HG03139 (cell line): ENCODE results near the gene OAF.
"Not testable (repeated sequence)": the region's sequence is repeated elsewhere in the genome, so short reads cannot be mapped to it uniquely, and the experiment has no call there.

Source experiments
- ATAC-seq: cut with Tn5 transposase; IDR thresholded peaks from one replicate; pipeline ENCODE4 v1.9.1; 2021; ENCODE audit not compliant: unreplicated experiment

OAF gene

DNA sequence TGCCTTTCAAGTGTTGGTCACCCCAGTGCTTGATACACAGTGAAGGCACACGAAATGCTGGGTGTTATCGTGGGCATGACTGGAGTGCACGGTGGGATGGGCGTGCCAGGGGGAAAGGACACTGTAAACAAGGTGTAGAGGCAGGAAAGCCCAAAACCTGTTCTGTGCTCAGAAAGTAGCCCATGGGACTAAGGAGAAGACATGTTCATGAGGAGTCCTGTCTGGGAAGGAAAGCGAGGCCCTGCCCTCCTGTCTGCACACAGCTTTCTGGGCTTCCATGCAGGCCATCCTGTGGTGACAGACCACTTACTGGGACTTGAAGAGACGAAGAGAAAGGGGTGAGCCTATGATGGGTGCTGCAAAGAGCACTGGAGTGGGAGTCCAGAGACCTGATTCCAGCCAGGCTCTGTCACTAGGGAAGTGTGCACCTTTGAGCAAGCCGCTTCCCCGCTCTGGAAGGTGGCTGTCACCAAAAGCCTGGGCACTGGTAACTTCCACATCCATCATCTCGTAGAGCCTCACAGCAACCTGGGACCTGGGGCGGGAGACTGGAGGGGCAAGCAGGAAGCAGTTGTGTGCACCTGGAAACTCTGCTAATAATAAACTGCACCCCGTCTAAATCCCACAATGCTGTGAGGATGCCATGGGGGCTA is 28.3 kb downstream of the OAF start:
- ATAC-seq, result no peak

DNA sequence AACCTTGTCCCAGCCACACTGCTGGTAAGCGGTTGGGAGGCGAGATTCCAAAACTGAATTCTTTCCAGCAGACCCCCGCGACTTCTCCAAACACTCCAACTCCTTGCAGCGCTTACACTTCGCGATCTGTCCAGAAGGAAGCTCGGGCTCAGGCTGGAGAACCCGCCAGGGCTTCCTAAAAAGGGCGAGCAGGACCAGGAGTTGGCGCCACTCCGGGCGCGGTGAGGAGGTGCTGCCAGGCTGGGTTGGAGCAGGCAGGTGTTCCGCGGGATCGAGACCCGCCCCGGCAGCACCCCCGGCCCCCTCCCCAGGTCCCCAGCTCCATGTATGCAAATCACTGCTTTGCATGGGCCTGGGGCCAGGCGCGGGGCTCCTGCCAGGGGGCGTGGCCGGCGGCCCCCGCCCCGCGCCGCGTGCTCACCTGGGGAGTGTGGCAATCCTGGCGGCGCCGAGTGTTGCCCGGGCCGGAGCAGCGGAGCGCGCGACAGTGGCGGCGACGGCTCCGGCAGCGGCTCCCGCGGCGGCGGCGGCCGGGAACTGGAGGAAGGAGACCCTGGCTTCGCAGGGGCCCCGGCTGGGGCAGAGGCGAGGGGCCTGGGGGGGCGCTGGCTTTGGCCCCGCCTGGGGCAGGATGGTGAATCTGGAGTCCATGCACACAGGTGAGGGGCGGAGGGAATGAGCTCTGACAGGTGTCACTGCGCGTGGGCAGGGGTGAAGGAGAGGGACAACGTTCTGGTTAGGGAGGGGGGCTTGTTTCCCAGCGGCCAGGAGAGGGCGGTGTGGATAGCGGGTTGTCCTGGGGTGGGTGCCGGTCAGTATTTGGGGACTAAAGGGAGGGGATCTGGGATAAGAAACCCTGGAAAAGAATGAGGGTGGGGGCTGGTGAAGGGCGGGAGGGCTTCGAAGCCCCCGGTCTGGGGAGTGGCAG is 29.1 kb downstream of the OAF start, which contains the start of gene POU2F3:
POU2F3 (plus strand) TSS at position 428 of the 928 bp plus-strand sequence; CDS start at position 632, 204 bp downstream.
- ATAC-seq, result no peak

DNA sequence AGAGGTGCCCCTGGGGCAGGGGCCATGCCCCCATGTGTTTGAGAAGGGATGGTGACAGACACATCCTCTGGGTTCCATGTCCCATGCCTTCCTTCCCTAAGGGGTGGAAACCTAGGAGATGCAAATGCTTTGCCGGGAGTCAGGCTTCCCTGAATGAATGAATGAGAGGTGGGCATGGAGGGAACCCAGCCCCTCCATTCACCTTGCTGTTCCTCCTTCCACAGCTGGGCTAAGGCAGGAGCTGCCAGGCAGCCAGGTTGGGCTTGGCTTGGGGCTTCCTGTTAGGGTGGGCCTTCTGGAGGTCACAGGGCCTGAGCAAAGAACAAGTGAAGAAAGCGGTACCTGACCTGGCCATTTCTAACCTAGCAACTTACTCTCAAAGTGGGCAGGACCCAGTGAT is 30.0 kb downstream of the OAF start:
- no peak for ATAC-seq

DNA sequence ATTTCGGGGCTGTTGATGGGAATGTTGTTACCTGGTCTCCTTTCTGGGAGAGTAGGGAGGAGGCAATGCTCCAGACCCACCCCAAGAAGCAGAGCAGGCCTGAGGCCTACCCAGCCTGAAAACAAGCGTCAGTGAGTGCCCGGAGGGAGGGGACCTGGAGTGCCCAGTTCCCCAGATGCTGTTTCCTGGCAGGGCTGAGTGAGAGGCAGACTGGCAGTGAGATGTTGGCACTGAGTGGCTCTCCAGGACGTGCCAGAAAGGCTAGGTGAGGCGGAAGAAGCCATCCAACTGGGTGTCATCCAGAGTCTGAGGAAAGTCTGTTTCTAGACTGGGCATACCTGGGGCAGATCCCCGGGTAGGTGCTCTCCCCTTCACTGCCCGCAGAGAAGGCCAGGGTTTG is 30.4 kb downstream of the OAF start:
- no peak for ATAC-seq

DNA sequence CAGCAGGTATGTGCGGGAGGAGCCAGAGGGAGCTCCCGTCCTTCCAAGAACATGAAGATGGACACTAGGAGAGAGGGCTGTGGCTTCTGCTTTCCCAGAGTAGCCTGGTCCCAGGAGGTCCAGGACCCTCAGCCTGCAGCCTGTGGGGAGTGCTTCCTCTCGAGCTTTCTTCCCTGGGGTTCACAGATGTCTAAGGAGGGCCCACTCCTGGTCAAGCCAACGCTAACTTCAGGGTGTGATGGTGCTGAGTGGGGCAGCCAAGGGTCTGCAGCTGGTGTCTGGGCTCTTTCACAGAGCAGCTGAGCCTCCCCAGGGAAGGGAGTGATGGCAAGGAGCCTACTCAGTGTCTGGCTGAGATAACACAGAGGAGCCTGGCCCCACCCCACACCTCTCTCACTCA is 32.4 kb downstream of the OAF start:
- ATAC-seq, result no peak

DNA sequence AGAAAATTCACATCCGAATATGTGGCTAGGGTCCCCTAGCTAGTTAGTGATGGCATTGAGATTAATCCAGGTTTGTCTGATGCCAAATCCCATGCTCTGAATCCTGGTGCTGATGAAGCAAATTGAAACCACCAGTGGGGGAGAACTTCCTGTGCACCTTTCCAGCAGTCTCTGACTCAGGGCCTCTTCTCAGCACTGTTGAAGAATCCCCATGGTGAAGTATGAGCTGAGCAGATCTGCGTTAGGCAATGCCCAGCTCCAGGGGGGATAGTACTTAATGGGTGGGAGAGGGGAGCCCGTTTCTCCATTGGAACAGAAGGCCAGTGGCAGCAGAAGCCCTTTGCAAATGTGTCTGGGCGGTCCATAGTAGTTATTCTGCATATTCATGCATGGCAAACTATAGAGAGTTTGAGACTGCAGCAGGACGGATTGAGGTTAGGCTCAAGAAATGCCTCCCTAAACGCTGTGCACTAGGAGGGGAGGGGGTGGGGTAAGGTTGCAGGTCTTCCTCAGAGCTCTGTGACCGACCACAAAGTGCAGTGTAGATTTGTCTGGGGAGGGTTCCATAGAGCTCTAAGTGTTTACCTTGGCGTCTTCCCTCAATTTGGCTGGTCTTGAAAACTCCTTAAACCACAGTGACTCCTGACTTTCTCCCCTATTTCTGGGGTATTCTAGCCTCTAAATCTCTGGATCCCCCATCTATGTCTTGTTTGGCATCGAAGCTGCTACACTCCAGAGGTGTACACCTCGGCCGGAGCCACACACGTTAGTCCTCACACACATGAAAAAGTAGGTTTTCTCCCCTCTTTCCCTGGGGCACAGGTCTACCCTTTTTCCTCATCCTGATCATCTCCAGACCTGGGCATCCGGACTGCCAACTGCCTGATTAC is 33.9 kb downstream of the OAF start:
- ATAC-seq, result no peak

DNA sequence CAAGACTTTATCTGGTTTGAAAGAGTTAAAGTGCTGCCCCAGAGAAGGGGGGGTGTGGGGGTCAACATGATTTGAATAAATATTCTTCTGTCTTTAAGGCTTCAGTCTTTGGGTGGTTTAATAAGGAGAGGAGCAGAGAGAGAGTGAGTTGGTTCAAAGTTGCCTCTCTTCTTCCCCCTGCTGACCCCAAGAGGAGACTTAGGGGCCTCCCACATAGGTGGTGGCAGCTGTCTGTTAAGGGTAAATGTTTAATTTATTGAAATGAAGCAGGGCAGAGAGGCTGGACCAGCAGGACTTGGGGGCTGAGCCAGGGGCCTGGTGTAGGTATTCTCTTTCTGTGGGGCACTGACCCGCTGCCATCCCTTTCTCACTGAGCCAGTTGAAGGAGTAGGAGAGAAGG is 34.6 kb downstream of the OAF start:
- no peak for ATAC-seq

DNA sequence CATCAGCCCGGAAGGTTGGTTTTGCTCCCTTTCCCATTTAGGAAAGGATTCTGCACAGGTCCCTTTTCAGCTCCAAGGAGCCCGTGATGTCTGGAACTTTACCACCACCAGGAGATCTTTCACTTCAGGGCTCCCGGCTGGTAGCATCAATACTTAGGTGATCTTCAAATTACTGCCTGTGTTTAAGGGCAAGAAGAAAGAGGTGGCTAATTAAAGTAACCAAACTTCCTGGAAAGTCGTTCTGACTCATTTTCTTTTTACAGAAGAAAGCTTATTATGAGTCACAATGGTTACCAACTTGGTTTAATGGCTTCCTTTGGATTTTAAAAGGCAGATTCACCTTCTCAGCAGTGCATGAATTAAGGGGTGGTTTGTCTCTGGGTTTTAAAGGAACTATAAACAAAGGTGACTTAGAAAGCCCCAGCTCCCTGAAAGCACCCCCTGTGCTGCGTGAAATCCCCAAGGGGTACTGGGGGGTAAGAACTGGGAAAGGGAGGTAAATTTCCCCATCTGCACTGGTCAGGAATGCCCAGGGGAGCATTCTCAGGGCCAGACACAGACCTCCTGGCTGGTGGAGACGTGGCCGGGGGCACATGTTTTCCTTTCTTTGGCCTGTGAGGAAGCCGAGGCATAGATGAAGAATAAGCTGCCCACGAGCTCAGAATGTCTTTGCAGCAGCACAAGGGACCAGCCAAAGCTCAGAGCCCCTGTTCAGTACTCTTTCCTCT is 37.9 kb downstream of the OAF start:
- no peak for ATAC-seq

DNA sequence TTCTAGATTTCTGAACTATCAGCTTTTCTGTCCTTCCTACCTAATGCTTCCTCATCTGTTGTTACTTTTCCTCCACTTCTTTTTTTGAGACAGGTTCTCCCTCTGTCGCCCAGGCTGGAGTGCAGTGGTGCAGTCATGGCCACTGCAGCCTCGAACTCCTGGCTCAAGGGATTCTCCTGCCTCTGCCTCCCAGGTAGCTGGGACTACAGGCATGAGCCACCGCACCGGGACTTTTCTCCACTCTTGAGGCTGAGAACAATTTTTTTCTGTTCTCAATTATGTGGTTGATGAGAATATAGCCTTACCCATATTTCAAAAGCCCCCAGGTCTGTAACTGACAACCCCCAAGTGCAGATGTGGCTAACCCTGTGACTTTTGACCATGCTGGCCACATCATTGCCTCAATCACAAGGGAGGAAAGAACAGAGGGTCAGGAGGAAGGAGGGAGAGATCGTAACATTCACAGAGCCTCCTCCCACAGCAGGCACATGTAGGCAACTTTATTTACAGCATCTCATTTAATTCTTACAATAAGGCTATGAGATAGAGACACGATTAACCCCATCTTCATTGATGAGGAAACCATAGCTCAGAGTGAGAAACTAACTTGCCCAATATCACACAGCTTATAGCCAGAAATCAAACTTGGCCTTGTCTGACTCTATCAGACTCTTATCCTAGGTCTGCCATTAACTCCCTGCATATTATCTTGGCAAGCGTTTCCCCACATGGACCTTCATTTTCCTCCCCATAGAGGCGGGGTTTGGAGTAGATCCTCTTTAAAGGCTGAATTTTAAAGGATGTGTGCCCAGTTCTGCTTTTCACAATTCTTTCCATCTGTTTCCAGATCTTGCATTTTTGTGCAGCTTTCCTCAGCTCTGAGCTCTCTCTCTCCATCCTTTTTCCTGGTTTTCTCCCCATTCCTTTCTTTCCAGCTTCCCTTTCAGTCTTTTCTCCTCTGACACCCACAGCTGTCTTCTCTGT is 38.7 kb downstream of the OAF start:
- ATAC-seq, result no peak

DNA sequence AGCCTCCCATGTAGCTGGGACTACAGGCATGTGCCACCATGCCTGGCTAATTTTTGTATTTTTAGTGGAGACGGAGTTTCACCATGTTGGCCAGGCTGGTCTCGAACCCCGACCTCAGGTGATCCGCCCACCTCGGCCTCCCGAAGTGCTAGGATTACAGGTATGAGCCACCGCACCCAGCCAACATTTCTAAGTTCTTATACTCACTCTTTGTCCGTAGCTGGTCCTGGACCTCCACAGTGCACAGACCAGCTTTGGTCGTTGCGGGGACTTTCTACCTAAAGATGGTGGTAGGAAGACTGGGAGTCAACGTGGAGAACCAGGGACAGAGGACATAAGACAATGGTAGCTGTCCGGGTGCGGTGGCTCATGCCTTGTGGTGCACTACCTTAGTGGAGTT is 42.5 kb downstream of the OAF start:
- ATAC-seq, result not testable (repeated sequence)

DNA sequence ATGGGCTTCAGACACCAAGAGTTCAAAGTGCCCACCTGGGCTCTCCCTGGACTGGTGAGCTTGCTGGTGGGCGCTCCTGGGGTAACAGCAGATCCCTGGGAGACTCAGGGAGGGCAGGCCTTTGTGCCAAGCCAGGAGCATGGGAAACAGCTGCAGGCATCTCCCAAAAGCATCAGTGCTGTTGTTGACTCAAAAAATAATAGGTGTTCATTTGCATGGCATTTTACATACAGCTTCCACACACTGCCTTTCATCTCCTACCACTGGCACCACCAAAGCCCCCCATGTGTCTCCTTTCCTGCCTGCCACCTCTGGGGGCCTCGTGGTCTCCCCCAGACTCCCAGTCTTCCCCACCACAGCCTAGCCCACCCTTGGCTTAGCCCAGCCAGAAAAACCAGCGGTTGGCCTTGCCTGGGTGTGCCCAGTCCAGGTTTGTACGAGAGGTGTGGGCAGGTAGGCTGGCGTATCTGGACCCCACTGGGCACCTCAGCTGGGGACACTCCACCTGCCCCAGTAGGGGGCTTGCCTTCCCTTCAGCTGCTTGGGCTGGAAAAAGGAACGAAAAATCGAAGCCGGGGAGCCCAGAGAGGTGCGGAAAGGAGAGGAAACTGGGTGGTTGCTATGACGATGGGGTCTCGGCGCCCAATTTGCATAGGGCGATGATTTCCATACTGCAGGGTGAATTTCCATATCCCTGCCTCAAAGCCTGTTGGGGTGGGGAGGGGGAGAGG is 44.1 kb downstream of the OAF start:
- ATAC-seq, result no peak

DNA sequence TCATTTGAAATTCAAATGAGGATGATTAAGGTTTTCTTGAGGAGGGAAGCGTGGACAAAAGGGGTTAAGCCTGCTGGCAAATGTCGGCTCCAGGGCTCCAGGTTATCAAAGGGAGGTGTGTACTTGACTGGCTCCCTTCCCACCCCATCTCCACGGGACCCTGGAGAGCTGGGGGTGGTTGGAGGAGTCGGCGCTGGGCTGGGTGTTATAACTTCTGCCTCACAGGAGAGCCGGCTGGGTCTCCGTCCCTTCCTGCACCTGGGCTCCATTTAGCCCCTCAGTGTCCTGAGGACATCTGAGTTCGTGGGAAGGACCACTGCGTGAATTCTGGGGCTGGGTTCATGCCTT is 44.7 kb downstream of the OAF start:
- no peak for ATAC-seq

DNA sequence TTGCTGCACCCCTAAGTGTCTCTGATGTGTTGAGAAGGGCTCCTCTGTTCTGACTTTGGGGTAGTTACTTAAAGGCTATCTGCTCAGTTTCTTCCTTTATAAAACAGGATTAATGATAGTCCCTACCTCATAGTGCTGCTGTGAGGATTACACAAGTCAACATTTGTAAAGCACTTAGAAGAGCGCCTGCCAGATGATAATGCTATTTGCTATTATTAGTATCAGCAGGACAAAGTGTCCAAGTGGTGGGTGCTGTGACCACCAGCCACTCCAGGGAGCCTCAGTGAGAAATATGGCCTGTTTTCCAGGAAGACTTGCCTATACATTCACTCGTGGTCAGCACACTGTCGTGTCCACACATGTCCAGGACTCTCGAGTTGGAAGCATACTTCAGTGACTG is 45.3 kb downstream of the OAF start:
- ATAC-seq, result no peak

DNA sequence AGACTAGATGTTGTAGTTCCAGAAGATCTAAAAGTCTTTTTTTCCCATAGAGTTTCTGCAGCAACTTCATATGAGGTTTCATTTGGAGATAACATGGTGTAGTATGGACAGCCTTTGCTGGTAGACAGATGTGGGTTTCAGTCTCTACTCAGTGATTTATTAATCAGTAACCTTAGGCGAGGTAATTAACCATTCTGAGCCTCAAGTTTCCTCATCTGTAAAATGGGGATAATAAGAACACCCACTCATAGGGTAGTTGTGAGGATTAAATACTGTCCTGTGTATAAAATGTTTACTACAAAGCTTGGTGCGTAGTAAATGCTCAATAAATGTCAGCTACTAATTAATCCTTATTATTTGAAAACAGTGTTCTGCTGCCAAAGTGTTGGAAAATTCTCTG is 45.9 kb downstream of the OAF start:
- ATAC-seq, result no peak

DNA sequence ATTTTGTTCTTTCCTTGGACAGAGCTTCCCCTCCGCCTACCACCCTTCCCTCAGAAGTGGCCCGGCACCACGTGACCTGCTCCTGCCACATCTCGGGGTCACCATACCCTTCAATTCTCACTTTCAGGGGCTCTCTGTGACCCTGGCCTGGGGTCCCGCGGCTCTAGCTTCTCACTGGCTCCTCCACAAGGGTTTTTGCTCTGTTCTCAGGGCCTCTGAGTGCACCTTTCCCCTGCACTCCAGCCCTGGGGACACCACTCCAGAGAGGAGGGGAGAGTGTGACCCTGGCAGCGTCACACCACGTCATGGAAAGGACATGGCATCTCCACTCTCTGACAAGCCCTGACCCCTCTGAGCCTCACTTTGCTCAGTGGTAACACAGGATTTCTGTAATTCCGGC is 46.5 kb downstream of the OAF start:
- ATAC-seq, result no peak

DNA sequence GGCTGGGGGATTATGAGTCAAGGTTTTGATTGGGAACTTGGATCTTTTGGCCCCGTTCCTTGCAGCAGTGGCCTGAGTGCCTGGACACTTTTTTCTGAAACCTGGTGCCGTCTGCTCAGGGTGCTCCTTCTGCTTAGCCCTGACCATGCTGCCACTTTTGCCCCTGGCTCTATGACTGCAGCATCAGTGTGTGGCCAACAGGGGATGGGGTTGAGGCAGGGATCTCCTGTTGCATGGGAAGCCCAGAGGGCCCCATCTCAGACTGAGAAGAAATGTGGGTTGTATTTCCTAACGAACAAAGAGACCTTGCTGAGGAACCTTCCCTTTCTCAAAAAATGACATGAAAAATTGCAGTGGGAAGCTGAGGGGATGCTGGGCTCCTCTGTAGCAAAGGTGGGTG is 47.8 kb downstream of the OAF start:
- no peak for ATAC-seq

DNA sequence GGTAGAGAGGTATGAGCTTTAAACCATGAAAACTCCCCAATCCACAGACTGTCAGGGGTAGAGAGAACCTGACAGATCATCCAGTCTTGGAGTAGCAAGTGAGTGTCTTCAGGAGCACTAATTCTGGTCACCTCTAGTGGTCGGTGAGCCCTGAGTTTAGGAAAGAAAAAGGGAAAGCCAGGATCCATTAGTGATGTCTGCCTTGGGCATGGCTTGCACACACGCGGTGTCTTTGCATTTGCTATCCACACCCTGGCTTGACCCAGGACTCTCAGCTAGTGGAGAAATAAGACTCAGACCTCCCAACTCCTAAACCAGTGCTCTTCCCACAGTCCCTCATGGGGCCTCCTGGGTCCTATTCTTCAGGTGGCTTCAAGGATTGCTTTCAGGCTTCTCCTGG is 48.4 kb downstream of the OAF start:
- no peak for ATAC-seq

DNA sequence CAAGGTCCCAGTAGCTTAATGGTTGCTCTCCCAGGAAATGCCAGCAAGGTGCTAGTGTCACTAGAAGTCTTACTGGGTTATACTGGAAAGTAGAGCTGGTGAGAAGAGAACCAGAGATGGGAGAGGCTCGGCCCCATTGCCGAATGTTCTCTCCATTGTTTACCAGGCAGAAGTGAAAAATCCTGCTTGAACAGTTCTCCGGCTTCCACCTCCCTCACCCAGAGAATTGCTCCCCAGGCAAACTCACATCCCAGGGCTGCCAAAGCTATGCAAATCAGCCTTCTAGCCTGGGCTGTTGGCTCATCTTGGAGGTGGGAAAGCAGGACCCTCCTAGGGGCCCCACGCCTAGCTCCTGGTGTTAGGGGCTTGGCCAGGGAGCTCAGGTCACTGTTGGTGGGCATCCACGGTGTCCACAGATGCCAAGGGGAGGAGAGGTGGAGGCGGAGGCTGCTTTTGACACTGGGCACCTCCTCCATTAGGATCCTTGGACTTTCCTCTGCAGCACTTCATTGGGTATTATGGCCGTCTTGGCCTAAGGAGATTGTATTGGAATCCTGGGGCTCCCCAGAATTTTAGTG is 49.2 kb downstream of the OAF start:
- no peak for ATAC-seq

DNA sequence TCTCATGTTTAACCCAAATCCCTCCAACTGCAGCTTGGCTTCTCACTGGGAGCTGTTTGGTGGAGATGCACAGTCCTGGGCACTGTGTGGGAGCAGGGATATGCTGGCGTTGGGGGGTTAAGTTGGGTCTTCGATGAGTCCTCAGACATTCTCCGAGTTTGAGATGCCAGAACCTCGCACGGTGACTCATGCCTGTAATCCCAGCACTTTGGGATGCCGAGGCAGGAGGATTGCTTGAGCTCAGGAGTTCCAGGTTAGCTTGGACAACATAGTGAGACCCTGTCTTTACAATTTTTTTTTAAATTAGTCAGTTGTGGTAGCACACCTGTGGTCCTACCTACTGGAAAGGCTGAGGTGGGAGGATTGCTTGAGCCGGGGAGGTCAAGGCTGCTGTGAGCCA is 49.8 kb downstream of the OAF start:
- no peak for ATAC-seq
